GM23338 (cell line): ENCODE data around the gene HS3ST6.
A peak's percentile ranks its signal among the peaks of the same experiment; 100 is the strongest.

Source experiments
- CREB1 ChIP-seq: fragments of 250-450 bp; sonication (Bioruptor Pico); IDR thresholded peaks from 2 replicates; pipeline ENCODE4 v1.5.0; 2020; ENCODE audit warnings: low read depth, mild to moderate bottlenecking, moderate library complexity
- EZH2 ChIP-seq: fragments of 200-600 bp; sonication (generic); IDR thresholded peaks from one replicate; pipeline ENCODE4 v1.8.0; 2017; ENCODE audit warnings: antibody characterized with exemption, mild to moderate bottlenecking, low read depth; ENCODE audit not compliant: unreplicated experiment
- EZH2phosphoT487 ChIP-seq: fragments of 200-600 bp; sonication (generic); IDR thresholded peaks from one replicate; pipeline ENCODE4 v1.8.1; 2018; ENCODE audit warnings: antibody characterized with exemption; ENCODE audit not compliant: unreplicated experiment
- JUNB ChIP-seq: IDR thresholded peaks from one replicate; pipeline ENCODE4 v1.6.1; 2016; ENCODE audit warnings: antibody characterized with exemption; ENCODE audit not compliant: unreplicated experiment
- POLR2AphosphoS5 ChIP-seq: IDR thresholded peaks from 2 replicates; pipeline ENCODE4 v1.6.1; 2016; ENCODE audit warnings: antibody characterized with exemption, low read depth
- STAT1 ChIP-seq: IDR thresholded peaks from one replicate; pipeline ENCODE4 v1.6.1; 2016; ENCODE audit warnings: antibody characterized with exemption; ENCODE audit not compliant: unreplicated experiment
- ZNF331 ChIP-seq: fragments of 250-450 bp; sonication (Bioruptor Pico); IDR thresholded peaks from 2 replicates; pipeline ENCODE4 v1.5.0; 2020; ENCODE audit warnings: low read depth, mild to moderate bottlenecking, moderate library complexity
- TF ChIP-seq, protein P1 (sequence below), 2 experiments: fragments of 200-600 bp in 1 of 2; sonication (generic) in 1 of 2; conservative IDR thresholded peaks; 2 replicates each; pipeline versions ENCODE4 v1.5.1 to v1.6.1; 2016 to 2017; ENCODE audit warnings: antibody characterized with exemption in 2 of 2, low read depth in 2 of 2, mild to moderate bottlenecking in 2 of 2, moderate library complexity in 1 of 2
- TF ChIP-seq, protein P2 (sequence below): IDR thresholded peaks from one replicate; pipeline ENCODE4 v1.6.1; 2018; ENCODE audit warnings: antibody characterized with exemption; ENCODE audit not compliant: unreplicated experiment

DNA sequence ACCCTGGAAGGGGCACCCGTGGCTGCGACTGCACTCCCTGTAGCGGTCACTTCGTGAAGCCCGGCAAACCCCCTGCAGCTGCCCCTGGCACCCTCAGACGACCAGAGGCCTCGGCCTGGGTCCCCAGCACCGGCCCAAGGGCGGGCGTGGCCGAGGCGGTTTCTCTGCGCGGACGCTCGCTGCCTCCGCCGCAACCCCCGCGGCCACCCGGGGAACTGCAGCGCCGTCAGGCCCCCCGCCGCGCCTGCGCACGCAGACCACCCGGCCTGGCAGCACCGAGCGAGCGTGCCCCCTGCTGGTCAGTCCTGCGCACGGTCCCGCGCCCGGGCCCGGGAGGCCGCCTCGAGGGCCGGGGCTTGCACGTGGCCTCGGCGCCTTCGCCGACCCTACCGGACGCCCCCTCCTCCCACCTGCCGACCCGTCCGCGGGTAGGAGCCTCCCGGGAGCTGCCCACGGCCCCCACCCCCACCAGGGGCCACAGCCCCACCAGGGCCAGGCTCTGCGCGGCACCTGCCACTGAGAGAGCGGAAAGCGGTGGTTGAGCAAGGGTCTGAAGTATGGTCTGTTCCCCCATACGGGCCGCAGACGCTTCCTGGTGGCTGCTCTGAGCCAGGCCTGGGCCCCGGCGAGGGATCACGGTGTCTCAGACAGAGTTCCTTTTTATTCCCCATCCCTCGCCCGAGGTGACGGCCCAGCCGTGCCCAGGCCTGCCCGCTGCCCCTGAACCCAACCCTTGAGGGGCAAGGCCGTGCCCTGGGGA is 11.5 kb upstream of the HS3ST6 start:
- TF ChIP-seq EZH2 (no peak), POLR2AphosphoS5 (no peak; the same call in 1 of the 2 replicates), CREB1 (CRISPR knock-in tag) (peak; percentile 61), JUNB (no peak), STAT1 (no peak), EZH2phosphoT487 (no peak), ZNF331 (no peak)
- TF ChIP-seq, protein P1, sequence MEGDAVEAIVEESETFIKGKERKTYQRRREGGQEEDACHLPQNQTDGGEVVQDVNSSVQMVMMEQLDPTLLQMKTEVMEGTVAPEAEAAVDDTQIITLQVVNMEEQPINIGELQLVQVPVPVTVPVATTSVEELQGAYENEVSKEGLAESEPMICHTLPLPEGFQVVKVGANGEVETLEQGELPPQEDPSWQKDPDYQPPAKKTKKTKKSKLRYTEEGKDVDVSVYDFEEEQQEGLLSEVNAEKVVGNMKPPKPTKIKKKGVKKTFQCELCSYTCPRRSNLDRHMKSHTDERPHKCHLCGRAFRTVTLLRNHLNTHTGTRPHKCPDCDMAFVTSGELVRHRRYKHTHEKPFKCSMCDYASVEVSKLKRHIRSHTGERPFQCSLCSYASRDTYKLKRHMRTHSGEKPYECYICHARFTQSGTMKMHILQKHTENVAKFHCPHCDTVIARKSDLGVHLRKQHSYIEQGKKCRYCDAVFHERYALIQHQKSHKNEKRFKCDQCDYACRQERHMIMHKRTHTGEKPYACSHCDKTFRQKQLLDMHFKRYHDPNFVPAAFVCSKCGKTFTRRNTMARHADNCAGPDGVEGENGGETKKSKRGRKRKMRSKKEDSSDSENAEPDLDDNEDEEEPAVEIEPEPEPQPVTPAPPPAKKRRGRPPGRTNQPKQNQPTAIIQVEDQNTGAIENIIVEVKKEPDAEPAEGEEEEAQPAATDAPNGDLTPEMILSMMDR (conservative IDR thresholded peaks at IDR 0.05; ENCODE audit: low read depth in 2 of 2), result peak; percentile 57 to 94
- TF ChIP-seq, protein P2, sequence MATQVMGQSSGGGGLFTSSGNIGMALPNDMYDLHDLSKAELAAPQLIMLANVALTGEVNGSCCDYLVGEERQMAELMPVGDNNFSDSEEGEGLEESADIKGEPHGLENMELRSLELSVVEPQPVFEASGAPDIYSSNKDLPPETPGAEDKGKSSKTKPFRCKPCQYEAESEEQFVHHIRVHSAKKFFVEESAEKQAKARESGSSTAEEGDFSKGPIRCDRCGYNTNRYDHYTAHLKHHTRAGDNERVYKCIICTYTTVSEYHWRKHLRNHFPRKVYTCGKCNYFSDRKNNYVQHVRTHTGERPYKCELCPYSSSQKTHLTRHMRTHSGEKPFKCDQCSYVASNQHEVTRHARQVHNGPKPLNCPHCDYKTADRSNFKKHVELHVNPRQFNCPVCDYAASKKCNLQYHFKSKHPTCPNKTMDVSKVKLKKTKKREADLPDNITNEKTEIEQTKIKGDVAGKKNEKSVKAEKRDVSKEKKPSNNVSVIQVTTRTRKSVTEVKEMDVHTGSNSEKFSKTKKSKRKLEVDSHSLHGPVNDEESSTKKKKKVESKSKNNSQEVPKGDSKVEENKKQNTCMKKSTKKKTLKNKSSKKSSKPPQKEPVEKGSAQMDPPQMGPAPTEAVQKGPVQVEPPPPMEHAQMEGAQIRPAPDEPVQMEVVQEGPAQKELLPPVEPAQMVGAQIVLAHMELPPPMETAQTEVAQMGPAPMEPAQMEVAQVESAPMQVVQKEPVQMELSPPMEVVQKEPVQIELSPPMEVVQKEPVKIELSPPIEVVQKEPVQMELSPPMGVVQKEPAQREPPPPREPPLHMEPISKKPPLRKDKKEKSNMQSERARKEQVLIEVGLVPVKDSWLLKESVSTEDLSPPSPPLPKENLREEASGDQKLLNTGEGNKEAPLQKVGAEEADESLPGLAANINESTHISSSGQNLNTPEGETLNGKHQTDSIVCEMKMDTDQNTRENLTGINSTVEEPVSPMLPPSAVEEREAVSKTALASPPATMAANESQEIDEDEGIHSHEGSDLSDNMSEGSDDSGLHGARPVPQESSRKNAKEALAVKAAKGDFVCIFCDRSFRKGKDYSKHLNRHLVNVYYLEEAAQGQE, result no peak
